ENCODE results near the gene VPS51.

DNA sequence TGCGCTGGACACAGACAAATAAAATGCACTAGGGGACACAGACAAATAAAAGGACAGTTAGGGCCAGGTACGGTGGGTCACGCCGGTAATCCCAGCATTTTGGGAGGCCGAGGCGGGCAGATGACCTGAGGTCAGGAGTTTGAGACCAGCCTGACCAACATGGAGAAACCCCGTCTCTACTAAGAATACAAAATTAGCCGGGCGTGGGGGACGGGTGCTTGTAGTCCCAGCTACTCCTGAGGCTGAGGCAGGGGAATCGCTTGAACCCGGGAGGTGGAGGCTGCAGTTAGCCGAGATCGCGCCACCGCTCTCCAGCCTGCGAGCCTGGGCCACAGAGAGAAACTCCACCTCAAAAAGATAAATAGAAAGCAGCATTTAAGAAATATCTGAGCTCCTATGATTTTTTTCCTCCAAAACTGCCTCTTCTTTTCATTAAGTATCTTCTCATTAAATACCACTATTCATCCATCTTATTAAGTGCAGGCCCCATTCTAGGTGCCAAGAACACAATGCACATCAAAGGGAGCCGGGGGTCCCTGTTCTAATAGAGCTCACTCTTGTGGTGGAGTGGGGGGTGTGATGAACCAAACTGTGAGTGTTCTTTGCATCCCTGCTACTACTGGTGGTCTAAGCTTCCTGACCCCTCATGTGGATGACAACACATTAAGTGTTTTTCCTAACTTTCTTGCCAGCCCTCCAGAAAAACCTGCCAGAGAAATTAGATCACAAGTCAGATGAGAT, 22.3 kb downstream of the VPS51 start:
- TF ChIP-seq, protein P1, sequence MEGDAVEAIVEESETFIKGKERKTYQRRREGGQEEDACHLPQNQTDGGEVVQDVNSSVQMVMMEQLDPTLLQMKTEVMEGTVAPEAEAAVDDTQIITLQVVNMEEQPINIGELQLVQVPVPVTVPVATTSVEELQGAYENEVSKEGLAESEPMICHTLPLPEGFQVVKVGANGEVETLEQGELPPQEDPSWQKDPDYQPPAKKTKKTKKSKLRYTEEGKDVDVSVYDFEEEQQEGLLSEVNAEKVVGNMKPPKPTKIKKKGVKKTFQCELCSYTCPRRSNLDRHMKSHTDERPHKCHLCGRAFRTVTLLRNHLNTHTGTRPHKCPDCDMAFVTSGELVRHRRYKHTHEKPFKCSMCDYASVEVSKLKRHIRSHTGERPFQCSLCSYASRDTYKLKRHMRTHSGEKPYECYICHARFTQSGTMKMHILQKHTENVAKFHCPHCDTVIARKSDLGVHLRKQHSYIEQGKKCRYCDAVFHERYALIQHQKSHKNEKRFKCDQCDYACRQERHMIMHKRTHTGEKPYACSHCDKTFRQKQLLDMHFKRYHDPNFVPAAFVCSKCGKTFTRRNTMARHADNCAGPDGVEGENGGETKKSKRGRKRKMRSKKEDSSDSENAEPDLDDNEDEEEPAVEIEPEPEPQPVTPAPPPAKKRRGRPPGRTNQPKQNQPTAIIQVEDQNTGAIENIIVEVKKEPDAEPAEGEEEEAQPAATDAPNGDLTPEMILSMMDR (IDR thresholded peaks at IDR 0.05 in 2 of 3, conservative IDR thresholded peaks at IDR 0.05 in 1 of 3; ENCODE audit: borderline replicate concordance in 1 of 3, insufficient read depth in 1 of 3, low read depth in 2 of 3, low read length in 2 of 3): no peak
- no peak for TF ChIP-seq POLR2A (IDR thresholded peaks at IDR 0.05; ENCODE audit: borderline replicate concordance, extremely low read depth, insufficient read depth, insufficient read length)
- no peak for TF ChIP-seq EGR1 (IDR thresholded peaks at IDR 0.05; ENCODE audit: low read depth)
- TF ChIP-seq, protein P2, sequence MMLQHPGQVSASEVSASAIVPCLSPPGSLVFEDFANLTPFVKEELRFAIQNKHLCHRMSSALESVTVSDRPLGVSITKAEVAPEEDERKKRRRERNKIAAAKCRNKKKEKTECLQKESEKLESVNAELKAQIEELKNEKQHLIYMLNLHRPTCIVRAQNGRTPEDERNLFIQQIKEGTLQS (IDR thresholded peaks at IDR 0.05): no peak
- TF ChIP-seq YY1 (IDR thresholded peaks at IDR 0.05; ENCODE audit: extremely low read depth, insufficient replicate concordance, low read depth, low read length): no peak
- no peak for TF ChIP-seq EZH2 (IDR thresholded peaks at IDR 0.05)
- TF ChIP-seq, protein P3, sequence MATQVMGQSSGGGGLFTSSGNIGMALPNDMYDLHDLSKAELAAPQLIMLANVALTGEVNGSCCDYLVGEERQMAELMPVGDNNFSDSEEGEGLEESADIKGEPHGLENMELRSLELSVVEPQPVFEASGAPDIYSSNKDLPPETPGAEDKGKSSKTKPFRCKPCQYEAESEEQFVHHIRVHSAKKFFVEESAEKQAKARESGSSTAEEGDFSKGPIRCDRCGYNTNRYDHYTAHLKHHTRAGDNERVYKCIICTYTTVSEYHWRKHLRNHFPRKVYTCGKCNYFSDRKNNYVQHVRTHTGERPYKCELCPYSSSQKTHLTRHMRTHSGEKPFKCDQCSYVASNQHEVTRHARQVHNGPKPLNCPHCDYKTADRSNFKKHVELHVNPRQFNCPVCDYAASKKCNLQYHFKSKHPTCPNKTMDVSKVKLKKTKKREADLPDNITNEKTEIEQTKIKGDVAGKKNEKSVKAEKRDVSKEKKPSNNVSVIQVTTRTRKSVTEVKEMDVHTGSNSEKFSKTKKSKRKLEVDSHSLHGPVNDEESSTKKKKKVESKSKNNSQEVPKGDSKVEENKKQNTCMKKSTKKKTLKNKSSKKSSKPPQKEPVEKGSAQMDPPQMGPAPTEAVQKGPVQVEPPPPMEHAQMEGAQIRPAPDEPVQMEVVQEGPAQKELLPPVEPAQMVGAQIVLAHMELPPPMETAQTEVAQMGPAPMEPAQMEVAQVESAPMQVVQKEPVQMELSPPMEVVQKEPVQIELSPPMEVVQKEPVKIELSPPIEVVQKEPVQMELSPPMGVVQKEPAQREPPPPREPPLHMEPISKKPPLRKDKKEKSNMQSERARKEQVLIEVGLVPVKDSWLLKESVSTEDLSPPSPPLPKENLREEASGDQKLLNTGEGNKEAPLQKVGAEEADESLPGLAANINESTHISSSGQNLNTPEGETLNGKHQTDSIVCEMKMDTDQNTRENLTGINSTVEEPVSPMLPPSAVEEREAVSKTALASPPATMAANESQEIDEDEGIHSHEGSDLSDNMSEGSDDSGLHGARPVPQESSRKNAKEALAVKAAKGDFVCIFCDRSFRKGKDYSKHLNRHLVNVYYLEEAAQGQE (IDR thresholded peaks at IDR 0.05; ENCODE audit: low read depth): no peak
- no peak for TF ChIP-seq ELF1 (IDR thresholded peaks at IDR 0.05; ENCODE audit: borderline replicate concordance, low read depth)
- no peak for TF ChIP-seq POLR2AphosphoS5 (IDR thresholded peaks at IDR 0.05; ENCODE audit: low read depth, low read length)
- TF ChIP-seq EZH2phosphoT487 (IDR thresholded peaks at IDR 0.05; ENCODE audit: borderline replicate concordance): no peak
- TF ChIP-seq SRF (IDR thresholded peaks at IDR 0.05; ENCODE audit: low read depth): no peak
- no peak for TF ChIP-seq ZNF274 (IDR thresholded peaks at IDR 0.05; ENCODE audit: low read depth, low read length)
- TF ChIP-seq ZFX (IDR thresholded peaks at IDR 0.05): no peak
- TF ChIP-seq, protein P4, sequence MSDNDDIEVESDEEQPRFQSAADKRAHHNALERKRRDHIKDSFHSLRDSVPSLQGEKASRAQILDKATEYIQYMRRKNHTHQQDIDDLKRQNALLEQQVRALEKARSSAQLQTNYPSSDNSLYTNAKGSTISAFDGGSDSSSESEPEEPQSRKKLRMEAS (IDR thresholded peaks at IDR 0.05): no peak

Data from HCT116 (cell line).